GM19324 (cell line): ENCODE results near the gene LRRC25.
"Not testable (repeated sequence)": the region's sequence is repeated elsewhere in the genome, so short reads cannot be mapped to it uniquely, and the experiment has no call there.

Experiments
- ATAC-seq: cut with Tn5 transposase; IDR thresholded peaks from one replicate; pipeline ENCODE4 v1.9.1; 2021; ENCODE audit warnings: mild to moderate bottlenecking, moderate library complexity; ENCODE audit not compliant: unreplicated experiment, low FRiP score

LRRC25 gene

GRCh38 chr19:18385675-18386542 lies 11.5 kb downstream of the LRRC25 start, which contains the start of gene GDF15:
Gene GDF15 (plus strand): TSS chr19:18386158. CDS start chr19:18386190, 32 bp downstream.
- no peak for ATAC-seq

- no peak for ATAC-seq
These were observed 12.1 kb downstream of the LRRC25 start for GRCh38 chr19:18385359-18385674.

- ATAC-seq: no peak
These were observed 12.6 kb downstream of the LRRC25 start for GRCh38 chr19:18384775-18385174.

GRCh38 chr19:18383622-18384021 lies 13.8 kb downstream of the LRRC25 start:
- not testable (repeated sequence) for ATAC-seq

- no peak for ATAC-seq
These were observed 16.6 kb downstream of the LRRC25 start for GRCh38 chr19:18380843-18381242.

GRCh38 chr19:18379803-18380747 lies 17.3 kb downstream of the LRRC25 start:
- no peak for ATAC-seq

- ATAC-seq: no peak
These were observed 20.4 kb downstream of the LRRC25 start for GRCh38 chr19:18377026-18377425.

GRCh38 chr19:18373892-18374629 lies 23.4 kb downstream of the LRRC25 start:
- peak; percentile 68 for ATAC-seq

GRCh38 chr19:18373407-18373891 lies 24.0 kb downstream of the LRRC25 start:
- ATAC-seq: no peak

GRCh38 chr19:18368504-18369222 lies 28.8 kb downstream of the LRRC25 start:
- ATAC-seq: no peak

GRCh38 chr19:18366021-18366435 lies 31.4 kb downstream of the LRRC25 start:
- no peak for ATAC-seq

GRCh38 chr19:18364826-18365528 lies 32.4 kb downstream of the LRRC25 start:
- ATAC-seq: no peak

- not testable (repeated sequence) for ATAC-seq
These were observed 33.1 kb downstream of the LRRC25 start for GRCh38 chr19:18364277-18364825.

GRCh38 chr19:18363787-18364186 lies 33.6 kb downstream of the LRRC25 start:
- ATAC-seq: no peak

GRCh38 chr19:18362934-18363542 lies 34.4 kb downstream of the LRRC25 start:
- ATAC-seq: no peak

- ATAC-seq: no peak
These were observed 35.8 kb downstream of the LRRC25 start for GRCh38 chr19:18361646-18362045.

GRCh38 chr19:18357041-18357440 lies 40.4 kb downstream of the LRRC25 start:
- ATAC-seq: no peak

- ATAC-seq: not testable (repeated sequence)
These were observed 42.7 kb downstream of the LRRC25 start for GRCh38 chr19:18354743-18355142.
